Activated T-helper 1 cell treated with anti-CD3 and anti-CD28 coated beads, Interleukin-12 subunit alpha, Interleukin-12 subunit beta, Interleukin-2, Interleukin-4 antibody, amounts not matched to agents 30 ng/mL and 10 ng/mL and 1 ng/mL, durations not matched to agents 14 hours and 24 hours and 36 hours (primary cell): ENCODE measurements around the gene CD14. TPM values are rescaled to one million over a fixed set of nuclear protein-coding genes. Genes with fewer than 3 reads are reported as not detected.

ENCODE experiments used
- total RNA-seq: library from RNA; stranded (reverse); gene quantifications from 2 replicates; pipeline ENCODE4 v1.2.3, GENCODE V29; 2022

Gene CD14
- total RNA-seq, 1 donor from 2014 or later = 0.62 TPM

Other genes with a start within 250 kb of the CD14 start
- gene ANKHD1, start 231.3 kb downstream of the CD14 start, total RNA-seq = 121 and 123 TPM in 2 replicates
- gene EIF4EBP3, start 85.5 kb downstream of the CD14 start, total RNA-seq = 12.7 and 16.1 TPM in 2 replicates
- gene SRA1, start 75.7 kb downstream of the CD14 start, total RNA-seq = 55.6 and 59.2 TPM in 2 replicates
- 17.2 and 21.2 TPM in 2 replicates for gene APBB3, start 68.6 kb downstream of the CD14 start, total RNA-seq
- gene SLC35A4, start 68.3 kb downstream of the CD14 start, total RNA-seq = 94.3 and 107 TPM in 2 replicates
- 43.2 and 43.6 TPM in 2 replicates for gene TMCO6, start 6.3 kb upstream of the CD14 start, total RNA-seq
- 63.4 and 63.8 TPM in 2 replicates for gene NDUFA2, start 14.5 kb upstream of the CD14 start, total RNA-seq
- 115 and 118 TPM in 2 replicates for gene IK, start 14.7 kb upstream of the CD14 start, total RNA-seq
- gene WDR55, start 31.7 kb upstream of the CD14 start, total RNA-seq = 42.7 and 43.2 TPM in 2 replicates
- gene DND1, start 40.4 kb upstream of the CD14 start, total RNA-seq = 3.3 and 4.1 TPM in 2 replicates
- gene HARS1, start 58.2 kb upstream of the CD14 start, total RNA-seq = 112 and 114 TPM in 2 replicates
- 31.2 and 32.7 TPM in 2 replicates for gene HARS2, start 58.3 kb upstream of the CD14 start, total RNA-seq
- gene ZMAT2, start 67.3 kb upstream of the CD14 start, total RNA-seq = 68.0 and 71.2 TPM in 2 replicates
- not detected in 2 replicates for gene PCDHA1, start 153.0 kb upstream of the CD14 start, total RNA-seq
- gene PCDHA2, start 161.7 kb upstream of the CD14 start, total RNA-seq = not detected in 2 replicates
- not detected in 2 replicates for gene PCDHA3, start 167.9 kb upstream of the CD14 start, total RNA-seq
- gene PCDHA4, start 173.9 kb upstream of the CD14 start, total RNA-seq = not detected in 2 replicates
- gene PCDHA5, start 188.4 kb upstream of the CD14 start, total RNA-seq = not detected in 2 replicates
- gene PCDHA6, start 194.8 kb upstream of the CD14 start, total RNA-seq = not detected in 2 replicates
- gene PCDHA7, start 201.1 kb upstream of the CD14 start, total RNA-seq = not detected in 2 replicates
- gene PCDHA8, start 208.0 kb upstream of the CD14 start, total RNA-seq = not detected in 2 replicates
- gene PCDHA9, start 215.2 kb upstream of the CD14 start, total RNA-seq = not detected in 2 replicates
- not detected in 2 replicates for gene PCDHA10, start 222.7 kb upstream of the CD14 start, total RNA-seq
- gene PCDHA11, start 235.8 kb upstream of the CD14 start, total RNA-seq = not detected in 2 replicates
- not detected in 2 replicates for gene PCDHA12, start 242.1 kb upstream of the CD14 start, total RNA-seq
- gene PCDHA13, start 248.9 kb upstream of the CD14 start, total RNA-seq = not detected in 2 replicates